Suprapubic skin (tissue), 4 donors: ENCODE measurements around the gene TCAIM. TPM values are rescaled to one million over a fixed set of nuclear protein-coding genes. Genes with fewer than 3 reads are reported as not detected.

Source experiments
- DNase-seq, 2 donors: peaks; one replicate each; pipeline ENCODE4 v3.0.0-alpha.2; 2019; ENCODE audit warnings: low spot score in 2 of 2
- H3K27ac ChIP-seq: fragments of 200-600 bp; sonication (generic); one replicate; pipeline ENCODE4 v1.5.1; 2019
- H3K27me3 ChIP-seq: fragments of 200-600 bp; sonication (generic); one replicate; pipeline ENCODE4 v1.5.1; 2019
- H3K36me3 ChIP-seq: fragments of 200-600 bp; sonication (generic); one replicate; pipeline ENCODE4 v1.5.1; 2019
- H3K4me1 ChIP-seq: fragments of 200-600 bp; sonication (generic); one replicate; pipeline ENCODE4 v1.5.1; 2019
- H3K4me3 ChIP-seq: fragments of 200-600 bp; sonication (generic); one replicate; pipeline ENCODE4 v1.5.1; 2019; ENCODE audit warnings: mild to moderate bottlenecking
- H3K9me3 ChIP-seq: fragments of 200-600 bp; sonication (generic); one replicate; pipeline ENCODE4 v1.5.1; 2019
- EP300 ChIP-seq: sonication (generic); formaldehyde crosslinking; IDR thresholded peaks from one replicate; pipeline ENCODE4 v1.6.1; 2017; ENCODE audit warnings: antibody characterized with exemption
- POLR2A ChIP-seq, 2 donors: fragments of 450-650 bp; IDR thresholded peaks; one replicate each; pipeline ENCODE4 v1.6.1; 2017; ENCODE audit warnings: antibody characterized with exemption in 2 of 2, mild to moderate bottlenecking in 2 of 2, moderate library complexity in 2 of 2
- POLR2AphosphoS5 ChIP-seq, 3 donors: sonication (generic); formaldehyde crosslinking; IDR thresholded peaks; one replicate each; pipeline ENCODE4 v1.6.1; 2017; ENCODE audit warnings: antibody characterized with exemption in 3 of 3
- WGBS: methylation state at CpG from one replicate; pipeline ENCODE4 v1.1.5; 2018; 5-methylcytosine and 5-hydroxymethylcytosine counted together
- total RNA-seq, 4 donors: library from RNA; depleted of rRNA; stranded (reverse); fragments of >200 nt; gene quantifications; one replicate each; pipeline ENCODE4 v1.1.0, GENCODE V29; 2016
- TF ChIP-seq, protein P1 (sequence below), 2 donors: fragments of 200-600 bp in 1 of 2; fragments of 450-650 bp in 1 of 2; sonication (generic) in 1 of 2; IDR thresholded peaks; one replicate each; pipeline ENCODE4 v1.5.1; 2016 to 2019; ENCODE audit warnings: antibody characterized with exemption in 2 of 2, mild to moderate bottlenecking in 1 of 2, moderate library complexity in 1 of 2

The TCAIM gene
- total RNA-seq, 4 donors from 2014 or later, result 23.3 to 26.9 (median 25.4) TPM

DNA sequence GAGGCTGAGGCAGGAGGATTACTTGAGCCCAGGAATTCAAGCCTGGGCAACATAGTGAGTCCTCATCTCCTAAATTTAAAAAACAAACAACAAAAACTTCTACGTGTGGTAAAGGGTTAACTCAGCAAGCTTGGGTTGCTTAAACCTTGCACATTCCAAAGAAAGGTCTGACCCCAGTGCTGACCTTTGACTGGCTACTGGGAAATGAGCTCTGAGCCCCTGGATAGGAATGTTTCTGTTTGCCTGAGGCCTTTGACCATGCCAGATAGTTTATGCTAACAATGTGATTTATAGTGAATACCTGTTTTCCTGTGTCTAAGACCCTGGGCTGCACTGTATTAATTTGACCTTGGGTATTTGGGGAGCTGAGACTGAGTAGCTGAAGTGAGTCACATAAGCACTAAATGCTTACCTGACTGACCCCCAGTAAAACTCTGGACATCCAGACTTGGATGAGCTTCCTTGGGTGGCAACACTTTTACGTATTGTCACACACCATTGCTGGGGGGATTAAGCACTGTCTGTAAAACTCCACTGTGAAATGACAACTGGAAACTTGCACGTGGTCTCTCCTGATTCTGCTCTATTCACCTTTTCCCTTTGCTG lies 20.7 kb downstream of the TCAIM start:
- DNase-seq, result no peak
- WGBS, result 72% methylated on average over 3 of the region's 3 CpGs
- Histone ChIP-seq H3K4me1 (peaks cover 13% of the 10 kb centered on the region), H3K4me3 (no peak overlapping the region), H3K36me3 (peaks cover 18% of the 10 kb centered on the region), H3K27ac (no peak overlapping the region), H3K9me3 (no peaks in the 10 kb centered on the region), H3K27me3 (no peaks in the 10 kb centered on the region)
- TF ChIP-seq POLR2AphosphoS5 (IDR thresholded peaks at IDR 0.05) (no peak), EP300 (no peak), POLR2A (IDR thresholded peaks at IDR 0.05) (no peak)
- TF ChIP-seq, protein P1, sequence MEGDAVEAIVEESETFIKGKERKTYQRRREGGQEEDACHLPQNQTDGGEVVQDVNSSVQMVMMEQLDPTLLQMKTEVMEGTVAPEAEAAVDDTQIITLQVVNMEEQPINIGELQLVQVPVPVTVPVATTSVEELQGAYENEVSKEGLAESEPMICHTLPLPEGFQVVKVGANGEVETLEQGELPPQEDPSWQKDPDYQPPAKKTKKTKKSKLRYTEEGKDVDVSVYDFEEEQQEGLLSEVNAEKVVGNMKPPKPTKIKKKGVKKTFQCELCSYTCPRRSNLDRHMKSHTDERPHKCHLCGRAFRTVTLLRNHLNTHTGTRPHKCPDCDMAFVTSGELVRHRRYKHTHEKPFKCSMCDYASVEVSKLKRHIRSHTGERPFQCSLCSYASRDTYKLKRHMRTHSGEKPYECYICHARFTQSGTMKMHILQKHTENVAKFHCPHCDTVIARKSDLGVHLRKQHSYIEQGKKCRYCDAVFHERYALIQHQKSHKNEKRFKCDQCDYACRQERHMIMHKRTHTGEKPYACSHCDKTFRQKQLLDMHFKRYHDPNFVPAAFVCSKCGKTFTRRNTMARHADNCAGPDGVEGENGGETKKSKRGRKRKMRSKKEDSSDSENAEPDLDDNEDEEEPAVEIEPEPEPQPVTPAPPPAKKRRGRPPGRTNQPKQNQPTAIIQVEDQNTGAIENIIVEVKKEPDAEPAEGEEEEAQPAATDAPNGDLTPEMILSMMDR (IDR thresholded peaks at IDR 0.05), result no peak

DNA sequence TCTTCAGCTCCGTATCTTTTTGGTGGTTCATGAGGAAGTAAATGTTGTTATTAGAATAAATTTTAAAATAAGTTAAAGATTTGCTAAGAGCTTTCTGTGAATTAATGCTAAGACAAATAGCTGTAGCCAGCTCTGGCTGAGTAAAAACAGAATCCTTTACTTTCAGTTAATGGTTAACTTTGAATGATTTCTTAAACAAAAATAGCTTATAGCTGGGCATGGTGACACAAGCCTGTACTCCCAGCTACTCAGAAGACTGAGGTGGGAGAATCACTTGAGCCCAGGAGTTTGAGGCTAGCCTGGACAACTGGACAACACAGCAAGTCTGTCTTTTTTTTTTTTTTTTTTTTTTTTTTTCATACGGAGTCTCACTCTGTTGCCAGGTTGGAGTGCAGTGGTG lies 25.0 kb downstream of the TCAIM start:
- WGBS, result 82% methylated on average over 2 of the region's 2 CpGs
- Histone ChIP-seq H3K27ac (no peak overlapping the region), H3K36me3 (peaks cover 14% of the 10 kb centered on the region), H3K27me3 (no peaks in the 10 kb centered on the region), H3K4me1 (no peaks in the 10 kb centered on the region), H3K9me3 (no peaks in the 10 kb centered on the region), H3K4me3 (no peak overlapping the region)
- DNase-seq, result no peak
- TF ChIP-seq EP300 (no peak), POLR2A (IDR thresholded peaks at IDR 0.05) (no peak), POLR2AphosphoS5 (IDR thresholded peaks at IDR 0.05) (no peak)
- TF ChIP-seq, protein P1 (IDR thresholded peaks at IDR 0.05), result no peak

DNA sequence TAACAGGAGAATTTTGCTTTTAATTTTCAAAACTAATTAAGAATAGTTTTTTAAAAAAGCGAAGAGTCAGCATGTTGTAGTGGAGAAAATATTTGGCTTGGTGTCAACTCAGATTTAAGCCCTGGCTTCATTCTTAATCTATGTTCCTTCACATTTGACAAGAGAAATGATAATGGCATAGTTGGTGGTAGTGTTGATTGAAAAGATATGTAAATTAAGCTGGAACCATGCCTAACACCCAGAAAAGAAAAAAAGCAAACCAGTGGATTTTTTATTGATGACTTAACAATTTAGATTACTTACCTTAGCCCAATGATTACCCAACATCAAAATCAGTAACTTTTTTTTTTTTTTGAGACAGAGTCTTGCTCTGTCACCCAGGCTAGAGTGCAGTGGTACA lies 27.4 kb downstream of the TCAIM start:
- H3K27ac ChIP-seq, result no peak overlapping the region
- peaks cover 9% of the 10 kb centered on the region for H3K36me3 ChIP-seq
- no peak for DNase-seq
- H3K27me3 ChIP-seq, result no peaks in the 10 kb centered on the region
- H3K4me1 ChIP-seq, result no peaks in the 10 kb centered on the region
- H3K4me3 ChIP-seq, result no peak overlapping the region
- TF ChIP-seq EP300 (no peak), POLR2A (IDR thresholded peaks at IDR 0.05) (no peak), POLR2AphosphoS5 (IDR thresholded peaks at IDR 0.05) (no peak)
- WGBS, result 87% methylated on average over 1 of the region's 1 CpG
- no peaks in the 10 kb centered on the region for H3K9me3 ChIP-seq

DNA sequence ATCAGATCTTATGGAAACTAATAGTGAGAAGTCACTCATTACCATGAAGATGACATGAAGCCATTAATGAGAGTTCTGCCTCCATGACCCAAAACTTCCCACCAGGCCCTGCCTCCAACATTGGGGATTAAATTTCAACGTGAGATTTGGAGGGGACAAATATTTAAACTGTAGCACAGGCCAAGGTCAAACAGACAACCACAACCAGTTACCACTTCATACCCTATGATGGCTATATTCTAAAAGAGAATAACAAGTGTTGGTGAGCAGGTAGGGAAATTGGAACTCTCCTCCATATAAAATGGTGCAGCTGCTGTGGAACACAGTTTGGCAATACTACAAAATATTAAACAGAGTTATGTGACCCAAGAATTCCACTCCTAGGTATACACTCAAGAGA lies 36.9 kb downstream of the TCAIM start:
- peaks cover 10% of the 10 kb centered on the region for H3K36me3 ChIP-seq
- H3K27me3 ChIP-seq, result no peaks in the 10 kb centered on the region
- no peak overlapping the region for H3K27ac ChIP-seq
- H3K4me3 ChIP-seq, result no peak overlapping the region
- no peaks in the 10 kb centered on the region for H3K4me1 ChIP-seq
- 95% methylated on average over 1 of the region's 1 CpG for WGBS
- H3K9me3 ChIP-seq, result no peaks in the 10 kb centered on the region
- TF ChIP-seq EP300, result no peak
- TF ChIP-seq, protein P1 (IDR thresholded peaks at IDR 0.05), result no peak
- no peak for TF ChIP-seq POLR2AphosphoS5 (IDR thresholded peaks at IDR 0.05)
- no peak for TF ChIP-seq POLR2A (IDR thresholded peaks at IDR 0.05)
- DNase-seq, result no peak

DNA sequence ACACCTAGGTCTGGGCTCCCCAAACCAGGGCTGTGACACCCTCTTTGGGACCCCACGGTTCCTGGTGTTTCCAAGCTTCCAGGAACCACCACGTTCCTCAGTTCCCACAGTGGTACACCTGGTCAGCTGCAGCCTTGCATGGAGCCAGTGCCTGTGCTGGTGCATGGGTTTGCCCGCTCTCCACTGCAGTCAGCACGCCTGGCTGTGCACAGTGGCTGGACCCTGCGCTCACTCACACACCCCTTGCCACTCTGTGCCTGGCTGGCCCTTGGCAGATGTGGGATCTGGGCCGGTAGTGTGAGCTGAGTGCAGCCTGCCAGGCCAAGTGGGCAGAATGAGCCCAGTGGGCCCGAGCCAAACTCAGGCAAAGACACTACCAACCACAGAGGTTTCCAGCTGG lies 48.8 kb downstream of the TCAIM start:
- no peak overlapping the region for H3K27ac ChIP-seq
- H3K36me3 ChIP-seq, result no peaks in the 10 kb centered on the region
- H3K9me3 ChIP-seq, result no peaks in the 10 kb centered on the region
- TF ChIP-seq, protein P1 (IDR thresholded peaks at IDR 0.05), result no peak
- no peak overlapping the region for H3K4me3 ChIP-seq
- DNase-seq, result no peak
- no peaks in the 10 kb centered on the region for H3K27me3 ChIP-seq
- 91% methylated on average over 6 of the region's 7 CpGs for WGBS
- no peaks in the 10 kb centered on the region for H3K4me1 ChIP-seq

DNA sequence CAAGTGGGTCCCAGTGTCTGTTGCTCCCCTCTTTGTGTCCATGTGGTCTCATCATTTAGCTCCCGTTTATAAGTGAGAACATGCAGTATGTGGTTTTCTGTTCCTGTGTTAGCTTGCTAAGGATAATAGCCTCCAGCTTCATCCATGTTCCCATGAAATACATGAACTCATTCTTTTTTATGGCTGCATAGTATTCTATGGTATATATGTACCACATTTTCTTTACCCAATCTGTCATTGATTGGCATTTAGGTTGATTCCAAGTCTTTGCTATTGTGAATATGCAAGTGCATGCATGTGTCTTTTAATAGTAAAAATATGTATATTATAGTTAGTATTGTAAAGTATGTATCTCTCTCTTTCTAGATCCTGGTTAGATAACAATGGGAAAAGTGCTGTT lies 53.9 kb downstream of the TCAIM start:
- H3K27ac ChIP-seq, result no peak overlapping the region
- no peaks in the 10 kb centered on the region for H3K27me3 ChIP-seq
- no peak overlapping the region for H3K4me3 ChIP-seq
- no peak for DNase-seq
- TF ChIP-seq, protein P1 (IDR thresholded peaks at IDR 0.05), result no peak
- TF ChIP-seq POLR2AphosphoS5 (IDR thresholded peaks at IDR 0.05), result no peak
- TF ChIP-seq POLR2A (IDR thresholded peaks at IDR 0.05), result no peak
- H3K9me3 ChIP-seq, result no peaks in the 10 kb centered on the region
- WGBS, result 86% methylated on average over 1 of the region's 1 CpG
- H3K4me1 ChIP-seq, result no peaks in the 10 kb centered on the region
- peaks cover 25% of the 10 kb centered on the region for H3K36me3 ChIP-seq
